SU-DHL-6 (cell line): Measurements from ENCODE around the gene RPP40.

Experiments
- CTCF ChIP-seq: fragments of 200-600 bp; sonication (generic); IDR thresholded peaks from one replicate; pipeline ENCODE4 v1.5.1; 2017; ENCODE audit warnings: antibody characterized with exemption, mild to moderate bottlenecking, low read length, moderate library complexity; ENCODE audit not compliant: insufficient read depth, poor library complexity, severe bottlenecking
- EZH2phosphoT487 ChIP-seq: fragments of 200-600 bp; sonication (generic), shearing (Covaris generic); conservative IDR thresholded peaks from 2 replicates; pipeline ENCODE4 v1.6.1; 2018; ENCODE audit warnings: mild to moderate bottlenecking, antibody characterized with exemption, low read length, moderate library complexity, mixed read lengths

- TF ChIP-seq CTCF (no peak), EZH2phosphoT487 (no peak)
Observed at GRCh38 chr6:4958624-4959023, 45.2 kb downstream of the RPP40 start.
